HepG2 (cell line): ENCODE data around the gene CAMKMT. TPM values are rescaled to one million over a fixed set of nuclear protein-coding genes. Genes with fewer than 3 reads are reported as not detected.

Source experiments
- CCAR2 ChIP-seq: fragments of 200-400 bp; formaldehyde crosslinking; optimal IDR thresholded peaks from 2 replicates; pipeline ENCODE3; 2018; ENCODE audit warnings: low read depth, mild to moderate bottlenecking, low read length, moderate library complexity
- CCDC6 ChIP-seq: sonication (generic); formaldehyde crosslinking; IDR thresholded peaks from 2 replicates; pipeline ENCODE4 v1.8.1; 2022; ENCODE audit warnings: mild to moderate bottlenecking, missing genetic modification reagents, moderate library complexity
- HMG20B ChIP-seq: conservative IDR thresholded peaks from 2 replicates; pipeline ENCODE4 v1.6.1; 2016; ENCODE audit warnings: missing genetic modification reagents, missing compliant biosample characterization
- IKZF5 ChIP-seq: IDR thresholded peaks from 2 replicates; pipeline ENCODE4 v1.6.1; 2018; ENCODE audit warnings: missing genetic modification reagents, mild to moderate bottlenecking, missing compliant biosample characterization
- NFKBIZ ChIP-seq: IDR thresholded peaks from 2 replicates; pipeline ENCODE4 v1.6.1; 2018; ENCODE audit warnings: missing genetic modification reagents, missing compliant biosample characterization
- PRDM10 ChIP-seq: sonication (generic); formaldehyde crosslinking; IDR thresholded peaks from 2 replicates; pipeline ENCODE4 v1.4.0; 2020; ENCODE audit warnings: low read depth, missing genetic modification reagents
- SATB2 ChIP-seq: sonication (generic); formaldehyde crosslinking; IDR thresholded peaks from 2 replicates; pipeline ENCODE4 v1.5.0; 2020; ENCODE audit warnings: missing genetic modification reagents
- ZBTB37 ChIP-seq: sonication (generic); formaldehyde crosslinking; IDR thresholded peaks from 2 replicates; pipeline ENCODE4 v1.4.0; 2020; ENCODE audit warnings: mild to moderate bottlenecking, missing genetic modification reagents
- ZFP1 ChIP-seq: IDR thresholded peaks from 2 replicates; pipeline ENCODE4 v1.6.1; 2016
- ZFP36L2 ChIP-seq: sonication (generic); formaldehyde crosslinking; IDR thresholded peaks from 2 replicates; pipeline ENCODE4 v1.4.0; 2020; ENCODE audit warnings: missing genetic modification reagents
- ZNF264 ChIP-seq: sonication (generic); formaldehyde crosslinking; IDR thresholded peaks from 2 replicates; pipeline ENCODE4 v1.4.0; 2020; ENCODE audit warnings: missing genetic modification reagents
- ZNF318 ChIP-seq: sonication (generic); formaldehyde crosslinking; IDR thresholded peaks from 2 replicates; pipeline ENCODE4 v1.4.0; 2020; ENCODE audit warnings: mild to moderate bottlenecking, missing genetic modification reagents
- ZNF619 ChIP-seq: sonication (generic); formaldehyde crosslinking; IDR thresholded peaks from 2 replicates; pipeline ENCODE4 v1.4.0; 2020; ENCODE audit warnings: mild to moderate bottlenecking, missing genetic modification reagents
- polyA plus RNA-seq, 8 experiments: library from polyadenylated mRNA; depleted of rRNA in 3 of 8; stranded (reverse) in 7 of 8; unstranded in 1 of 8; fragments of >200 nt; fragmentation: Illumina TruSeq in 4 of 8; extraction: Trizol in 4 of 8; gene quantifications; 2 replicates each; pipeline versions ENCODE4 v1.2.1 to v1.2.3, GENCODE V29; 2011 to 2016; ENCODE audit warnings: low read depth in 4 of 8, missing spikeins in 1 of 8, mixed read lengths in 1 of 8; ENCODE audit not compliant: insufficient read depth in 1 of 8
- total RNA-seq, 5 experiments: library from RNA; depleted of rRNA; stranded (reverse); fragments of >200 nt; fragmentation: Illumina TruSeq; extraction: Trizol; gene quantifications; 2 replicates each; pipeline ENCODE4 v1.2.3, GENCODE V29; 2016; ENCODE audit warnings: low read depth in 1 of 5

The CAMKMT gene
- total and polyA plus RNA-seq, 2 of the 13 experiments (the other 11 are each of a cell fraction or from before 2014, with no cell fraction given) = 6.9 to 20.8 TPM

GRCh38 chr2:44361330-44362206 is at the start of gene CAMKMT, which contains the start of gene PREPL (continued):
- TF ChIP-seq PRDM10 (CRISPR knock-in tag) (peak; percentile 90), ZNF264 (CRISPR knock-in tag) (peak; percentile 77; the same call in 1 of the 2 replicates), SATB2 (no peak), ZNF318 (CRISPR knock-in tag) (no peak), ZNF619 (CRISPR knock-in tag) (peak; percentile 88), IKZF5 (CRISPR knock-in tag) (peak; percentile 85), CCDC6 (CRISPR knock-in tag) (peak; percentile 96), ZBTB37 (no peak), NFKBIZ (CRISPR knock-in tag) (peak; percentile 80), HMG20B (CRISPR knock-in tag) (0 out of 2 replicates have a peak, but pooled peaks have one; percentile 10), CCAR2 (no peak), ZFP36L2 (CRISPR knock-in tag) (peak; percentile 93; the same call in 1 of the 2 replicates), ZFP1 (peak; percentile 74)
